OCI-LY1 (cell line): ENCODE measurements around the gene TAS2R41.

Experiments used
- CTCF ChIP-seq: fragments of 200-600 bp; sonication (generic), shearing (Covaris generic); IDR thresholded peaks from 2 replicates; pipeline ENCODE4 v1.5.1; 2017; ENCODE audit warnings: mild to moderate bottlenecking, antibody characterized with exemption, low read length, moderate library complexity, mixed read lengths
- EZH2 ChIP-seq: fragments of 200-600 bp; sonication (generic), shearing (Covaris generic); IDR thresholded peaks from 2 replicates; pipeline ENCODE4 v1.8.0; 2017; ENCODE audit warnings: borderline replicate concordance, mixed run types, mild to moderate bottlenecking, antibody characterized with exemption, low read length, moderate library complexity, mixed read lengths

DNA sequence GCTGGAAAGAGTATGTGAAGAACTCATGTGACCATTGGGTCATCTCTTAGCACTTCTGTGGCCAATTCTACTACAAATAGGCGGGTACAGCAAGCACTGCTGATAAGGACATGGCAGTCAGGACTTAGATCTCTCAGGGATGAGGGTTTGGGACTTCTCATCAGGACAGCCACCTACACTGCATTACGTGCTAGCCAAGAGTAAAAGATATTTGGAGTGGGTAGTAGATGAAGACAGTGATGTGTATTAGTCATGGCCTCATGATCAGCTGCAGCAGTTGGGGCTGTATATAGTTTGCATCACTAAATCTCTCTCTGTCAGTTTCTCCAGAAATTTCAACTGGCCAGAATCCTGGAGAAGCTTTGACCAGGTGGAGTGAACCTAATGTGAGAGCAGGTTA is 25.2 kb upstream of the TAS2R41 start:
- TF ChIP-seq CTCF (no peak), EZH2 (no peak)
